HepG2 (cell line): ENCODE data around the gene SEMA6B. TPM values are rescaled to one million over a fixed set of nuclear protein-coding genes. Genes with fewer than 3 reads are reported as not detected.

ENCODE experiments used
- ARID2 ChIP-seq: sonication (generic); formaldehyde crosslinking; IDR thresholded peaks from 2 replicates; pipeline ENCODE4 v1.8.1; 2022; ENCODE audit warnings: mild to moderate bottlenecking, missing genetic modification reagents, borderline replicate concordance
- ATF7-NPFF ChIP-seq: sonication (generic); formaldehyde crosslinking; IDR thresholded peaks from 2 replicates; pipeline ENCODE4 v1.8.1; 2023; ENCODE audit warnings: mild to moderate bottlenecking, low read depth, missing genetic modification reagents, moderate library complexity
- CC2D1A ChIP-seq: sonication (generic); formaldehyde crosslinking; IDR thresholded peaks from 2 replicates; pipeline ENCODE4 v1.8.1; 2023; ENCODE audit warnings: mild to moderate bottlenecking, missing genetic modification reagents
- CEBPB ChIP-seq: IDR thresholded peaks from 2 replicates; pipeline ENCODE4 v1.6.1; 2011; ENCODE audit warnings: low read depth, low read length, improper control_type of control experiment, borderline replicate concordance
- FIP1L1 ChIP-seq: fragments of 200-400 bp; formaldehyde crosslinking; IDR thresholded peaks from 2 replicates; pipeline ENCODE4 v1.6.1; 2018; ENCODE audit warnings: low read depth, mild to moderate bottlenecking, low read length, moderate library complexity, borderline replicate concordance; ENCODE audit not compliant: insufficient read depth
- KIAA2018 ChIP-seq: sonication (generic); formaldehyde crosslinking; IDR thresholded peaks from 2 replicates; pipeline ENCODE4 v1.5.0; 2020; ENCODE audit warnings: mild to moderate bottlenecking, missing genetic modification reagents, borderline replicate concordance
- MEIS1 ChIP-seq: sonication (generic); formaldehyde crosslinking; IDR thresholded peaks from 2 replicates; pipeline ENCODE4 v1.9.0; 2021; ENCODE audit warnings: mild to moderate bottlenecking, missing genetic modification reagents, moderate library complexity, borderline replicate concordance
- NBN ChIP-seq: fragments of 450-650 bp; conservative IDR thresholded peaks from 2 replicates; pipeline ENCODE4 v1.6.1; 2017
- NFE2L2 ChIP-seq: fragments of 150-350 bp; IDR thresholded peaks from 2 replicates; pipeline ENCODE4 v1.6.1; 2014; ENCODE audit warnings: low read length
- REL ChIP-seq: sonication (generic); formaldehyde crosslinking; conservative IDR thresholded peaks from 2 replicates; pipeline ENCODE4 v1.8.0; 2022; ENCODE audit warnings: mild to moderate bottlenecking, missing genetic modification reagents, moderate library complexity
- SIN3A ChIP-seq: IDR thresholded peaks from 2 replicates; pipeline ENCODE4 v1.6.1; 2011; ENCODE audit warnings: low read depth, mild to moderate bottlenecking, control low read depth, low read length, borderline replicate concordance
- TOPORS ChIP-seq: sonication (generic); formaldehyde crosslinking; IDR thresholded peaks from 2 replicates; pipeline ENCODE4 v1.8.0; 2023; ENCODE audit warnings: mild to moderate bottlenecking, missing genetic modification reagents
- ZBED4 ChIP-seq: sonication (generic); formaldehyde crosslinking; IDR thresholded peaks from 2 replicates; pipeline ENCODE4 v1.4.0; 2020; ENCODE audit warnings: missing genetic modification reagents, borderline replicate concordance
- ZBTB42 ChIP-seq: sonication (generic); formaldehyde crosslinking; IDR thresholded peaks from 2 replicates; pipeline ENCODE4 v1.5.0; 2020; ENCODE audit warnings: mild to moderate bottlenecking, missing genetic modification reagents
- ZFX ChIP-seq: sonication (generic); formaldehyde crosslinking; IDR thresholded peaks from 2 replicates; pipeline ENCODE4 v1.4.0; 2020; ENCODE audit warnings: mild to moderate bottlenecking, low read depth, missing genetic modification reagents, moderate library complexity
- ZNF317 ChIP-seq: sonication (generic); formaldehyde crosslinking; IDR thresholded peaks from 2 replicates; pipeline ENCODE4 v1.5.0; 2020; ENCODE audit warnings: mild to moderate bottlenecking, missing genetic modification reagents
- ZNF543 ChIP-seq: sonication (generic); formaldehyde crosslinking; IDR thresholded peaks from 2 replicates; pipeline ENCODE4 v1.4.0; 2020; ENCODE audit warnings: mild to moderate bottlenecking, missing genetic modification reagents
- ZNF580 ChIP-seq: IDR thresholded peaks from 2 replicates; pipeline ENCODE4 v1.6.1; 2016; ENCODE audit warnings: low read depth, borderline replicate concordance
- polyA plus RNA-seq, 8 experiments: library from polyadenylated mRNA; depleted of rRNA in 3 of 8; stranded (reverse) in 7 of 8; unstranded in 1 of 8; fragments of >200 nt; fragmentation: Illumina TruSeq in 4 of 8; extraction: Trizol in 4 of 8; gene quantifications; 2 replicates each; pipeline versions ENCODE4 v1.2.1 to v1.2.3, GENCODE V29; 2011 to 2016; ENCODE audit warnings: low read depth in 4 of 8, missing spikeins in 1 of 8, mixed read lengths in 1 of 8; ENCODE audit not compliant: insufficient read depth in 1 of 8
- total RNA-seq, 5 experiments: library from RNA; depleted of rRNA; stranded (reverse); fragments of >200 nt; fragmentation: Illumina TruSeq; extraction: Trizol; gene quantifications; 2 replicates each; pipeline ENCODE4 v1.2.3, GENCODE V29; 2016; ENCODE audit warnings: low read depth in 1 of 5

Gene SEMA6B
- total and polyA plus RNA-seq, 2 of the 13 experiments (the other 11 are each of a cell fraction or from before 2014, with no cell fraction given): 45.5 to 67.1 TPM

- TF ChIP-seq FIP1L1 (no peak), TOPORS (CRISPR knock-in tag) (no peak), ATF7-NPFF (CRISPR knock-in tag) (peak; percentile 80; the same call in 1 of the 2 replicates), REL (CRISPR knock-in tag) (0 out of 2 replicates have a peak, but pooled peaks have one; percentile 37), ZBTB42 (peak; percentile 80; the same call in 1 of the 2 replicates), MEIS1 (no peak), ZNF543 (CRISPR knock-in tag) (no peak), ZFX (CRISPR knock-in tag) (no peak; the same call in 1 of the 2 replicates), SIN3A (no peak), ZBED4 (no peak), ZNF317 (CRISPR knock-in tag) (peak; percentile 52; the same call in 1 of the 2 replicates), CC2D1A (CRISPR knock-in tag) (no peak), CEBPB (no peak), NFE2L2 (no peak), ZNF580 (CRISPR knock-in tag) (peak; percentile 60; the same call in 1 of the 2 replicates), NBN (no peak), KIAA2018 (CRISPR knock-in tag) (no peak), ARID2 (no peak)
Observed at GRCh38 chr19:4531562-4532165, 27.8 kb downstream of the SEMA6B start (continued).
